Neural crest cell (in vitro differentiated cells): ENCODE measurements around the gene LMAN2. TPM values are rescaled to one million over a fixed set of nuclear protein-coding genes. Genes with fewer than 3 reads are reported as not detected.
"Not testable (repeated sequence)": the region's sequence is repeated elsewhere in the genome, so short reads cannot be mapped to it uniquely, and the experiment has no call there.

Experiments
- DNase-seq: peaks from one replicate; pipeline ENCODE4 v3.0.0; 2021; ENCODE audit warnings: low read depth, mixed read lengths, low spot score
- H3K27ac Mint-ChIP-seq: one replicate; pipeline ENCODE4 v1.8.0; 2021; ENCODE audit warnings: mild to moderate bottlenecking, mixed read lengths; ENCODE audit not compliant: unreplicated experiment
- H3K27me3 Mint-ChIP-seq: 2 replicates; pipeline ENCODE4 v1.8.0; 2021; ENCODE audit warnings: low read depth, mild to moderate bottlenecking, mixed read lengths
- H3K36me3 Mint-ChIP-seq: 2 replicates; pipeline ENCODE4 v1.8.0; 2021; ENCODE audit warnings: low read depth, mild to moderate bottlenecking, mixed read lengths
- H3K4me1 Mint-ChIP-seq: 2 replicates; pipeline ENCODE4 v1.8.0; 2021; ENCODE audit warnings: mixed read lengths
- H3K4me3 Mint-ChIP-seq: one replicate; pipeline ENCODE4 v1.8.0; 2021; ENCODE audit warnings: mild to moderate bottlenecking, mixed read lengths
- H3K9me3 Mint-ChIP-seq: 2 replicates; pipeline ENCODE4 v1.8.0; 2021; ENCODE audit warnings: mixed read lengths
- total RNA-seq: library from RNA; stranded (reverse); gene quantifications from 2 replicates; pipeline ENCODE4 v1.2.1, GENCODE V29; 2021
- TF ChIP-seq, protein P1 (sequence below): fragments of 200-600 bp; sonication (generic); conservative IDR thresholded peaks from 2 replicates; pipeline ENCODE4 v1.5.0; 2021; ENCODE audit warnings: antibody characterized with exemption, mild to moderate bottlenecking

Gene LMAN2
- total RNA-seq, 1 donor from 2014 or later, result 80.5 TPM

GRCh38 chr5:177349362-177349647 is 2.2 kb downstream of the LMAN2 start:
- Mint-ChIP-seq H3K36me3 (no peaks in the 10 kb centered on the region), H3K4me3 (peak overlapping the region; percentile 99), H3K9me3 (no peaks in the 10 kb centered on the region), H3K27ac (no peak overlapping the region), H3K4me1 (peaks cover 29% of the 10 kb centered on the region), H3K27me3 (peaks cover 2% of the 10 kb centered on the region)
- DNase-seq, result no peak
- TF ChIP-seq, protein P1, sequence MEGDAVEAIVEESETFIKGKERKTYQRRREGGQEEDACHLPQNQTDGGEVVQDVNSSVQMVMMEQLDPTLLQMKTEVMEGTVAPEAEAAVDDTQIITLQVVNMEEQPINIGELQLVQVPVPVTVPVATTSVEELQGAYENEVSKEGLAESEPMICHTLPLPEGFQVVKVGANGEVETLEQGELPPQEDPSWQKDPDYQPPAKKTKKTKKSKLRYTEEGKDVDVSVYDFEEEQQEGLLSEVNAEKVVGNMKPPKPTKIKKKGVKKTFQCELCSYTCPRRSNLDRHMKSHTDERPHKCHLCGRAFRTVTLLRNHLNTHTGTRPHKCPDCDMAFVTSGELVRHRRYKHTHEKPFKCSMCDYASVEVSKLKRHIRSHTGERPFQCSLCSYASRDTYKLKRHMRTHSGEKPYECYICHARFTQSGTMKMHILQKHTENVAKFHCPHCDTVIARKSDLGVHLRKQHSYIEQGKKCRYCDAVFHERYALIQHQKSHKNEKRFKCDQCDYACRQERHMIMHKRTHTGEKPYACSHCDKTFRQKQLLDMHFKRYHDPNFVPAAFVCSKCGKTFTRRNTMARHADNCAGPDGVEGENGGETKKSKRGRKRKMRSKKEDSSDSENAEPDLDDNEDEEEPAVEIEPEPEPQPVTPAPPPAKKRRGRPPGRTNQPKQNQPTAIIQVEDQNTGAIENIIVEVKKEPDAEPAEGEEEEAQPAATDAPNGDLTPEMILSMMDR, result no peak

DNA sequence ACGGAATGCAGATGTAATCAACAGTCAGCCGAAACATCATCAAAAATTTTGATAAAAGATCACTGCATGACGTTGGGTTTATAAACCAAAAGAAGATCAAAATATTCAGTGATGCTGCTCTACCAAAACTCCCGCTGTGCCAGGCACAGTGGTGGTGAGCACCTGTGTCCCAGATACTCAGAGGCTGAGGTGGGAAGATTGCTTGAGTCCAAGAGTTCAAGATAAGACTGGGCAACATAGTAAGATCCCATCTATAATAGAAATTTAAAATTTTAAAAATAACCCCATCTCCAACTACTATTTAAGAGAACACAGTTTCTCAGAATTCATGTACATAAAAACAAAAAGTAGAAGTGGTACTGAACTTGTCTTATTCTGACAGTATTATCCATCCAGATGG is 3.8 kb downstream of the LMAN2 start:
- peaks cover 29% of the 10 kb centered on the region for H3K4me1 Mint-ChIP-seq
- peaks cover 3% of the 10 kb centered on the region for H3K36me3 Mint-ChIP-seq
- DNase-seq, result no peak
- TF ChIP-seq, protein P1, result no peak
- H3K4me3 Mint-ChIP-seq, result peak overlapping the region; percentile 66
- H3K27ac Mint-ChIP-seq, result no peak overlapping the region
- H3K27me3 Mint-ChIP-seq, result no peaks in the 10 kb centered on the region
- H3K9me3 Mint-ChIP-seq, result no peaks in the 10 kb centered on the region

- peaks cover 24% of the 10 kb centered on the region for H3K4me1 Mint-ChIP-seq
- no peaks in the 10 kb centered on the region for H3K27me3 Mint-ChIP-seq
- no peak overlapping the region for H3K27ac Mint-ChIP-seq
- H3K9me3 Mint-ChIP-seq, result no peaks in the 10 kb centered on the region
- H3K4me3 Mint-ChIP-seq, result peak overlapping the region; percentile 39
- peaks cover 3% of the 10 kb centered on the region for H3K36me3 Mint-ChIP-seq
- no peak for DNase-seq
- TF ChIP-seq, protein P1, result no peak
Observed at GRCh38 chr5:177346820-177347219, 4.6 kb downstream of the LMAN2 start.

DNA sequence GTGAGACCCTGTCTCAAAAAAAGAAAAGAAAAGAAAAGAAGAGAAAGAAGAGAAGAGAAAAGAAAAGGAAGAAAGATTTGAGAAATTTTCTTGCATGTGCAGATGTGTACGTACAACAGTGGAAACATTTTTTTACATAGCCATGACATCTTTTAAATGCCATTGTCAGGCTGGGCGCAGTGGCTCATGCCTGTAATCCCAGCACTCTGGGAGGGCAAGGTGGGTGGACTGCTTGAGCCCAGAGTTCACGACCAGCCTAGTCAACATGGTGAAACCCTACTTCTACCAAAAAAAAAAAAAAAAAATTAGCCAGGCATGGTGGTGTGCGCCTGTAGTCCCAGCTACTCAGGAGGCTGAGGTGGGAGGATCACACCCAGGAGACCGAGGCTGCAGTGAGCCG is 6.6 kb downstream of the LMAN2 start:
- no peak for DNase-seq
- no peak overlapping the region for H3K4me3 Mint-ChIP-seq
- H3K9me3 Mint-ChIP-seq, result no peaks in the 10 kb centered on the region
- peaks cover 3% of the 10 kb centered on the region for H3K36me3 Mint-ChIP-seq
- H3K27me3 Mint-ChIP-seq, result no peaks in the 10 kb centered on the region
- H3K4me1 Mint-ChIP-seq, result peaks cover 11% of the 10 kb centered on the region
- TF ChIP-seq, protein P1, result no peak
- H3K27ac Mint-ChIP-seq, result no peak overlapping the region

- Mint-ChIP-seq H3K4me1 (peaks cover 8% of the 10 kb centered on the region), H3K4me3 (no peak overlapping the region), H3K9me3 (no peaks in the 10 kb centered on the region), H3K27ac (no peak overlapping the region), H3K36me3 (peaks cover 3% of the 10 kb centered on the region), H3K27me3 (no peaks in the 10 kb centered on the region)
- TF ChIP-seq, protein P1, result no peak
- DNase-seq, result no peak
Observed at GRCh38 chr5:177343777-177344176, 7.7 kb downstream of the LMAN2 start.

- not testable (repeated sequence) for H3K4me1 Mint-ChIP-seq, H3K27me3 Mint-ChIP-seq, H3K27ac Mint-ChIP-seq, DNase-seq, H3K4me3 Mint-ChIP-seq, H3K36me3 Mint-ChIP-seq, H3K9me3 Mint-ChIP-seq
Observed at GRCh38 chr5:177343000-177343399, 8.5 kb downstream of the LMAN2 start.
